Measurements from ENCODE around the gene CSPG5.

The CSPG5 gene

DNA sequence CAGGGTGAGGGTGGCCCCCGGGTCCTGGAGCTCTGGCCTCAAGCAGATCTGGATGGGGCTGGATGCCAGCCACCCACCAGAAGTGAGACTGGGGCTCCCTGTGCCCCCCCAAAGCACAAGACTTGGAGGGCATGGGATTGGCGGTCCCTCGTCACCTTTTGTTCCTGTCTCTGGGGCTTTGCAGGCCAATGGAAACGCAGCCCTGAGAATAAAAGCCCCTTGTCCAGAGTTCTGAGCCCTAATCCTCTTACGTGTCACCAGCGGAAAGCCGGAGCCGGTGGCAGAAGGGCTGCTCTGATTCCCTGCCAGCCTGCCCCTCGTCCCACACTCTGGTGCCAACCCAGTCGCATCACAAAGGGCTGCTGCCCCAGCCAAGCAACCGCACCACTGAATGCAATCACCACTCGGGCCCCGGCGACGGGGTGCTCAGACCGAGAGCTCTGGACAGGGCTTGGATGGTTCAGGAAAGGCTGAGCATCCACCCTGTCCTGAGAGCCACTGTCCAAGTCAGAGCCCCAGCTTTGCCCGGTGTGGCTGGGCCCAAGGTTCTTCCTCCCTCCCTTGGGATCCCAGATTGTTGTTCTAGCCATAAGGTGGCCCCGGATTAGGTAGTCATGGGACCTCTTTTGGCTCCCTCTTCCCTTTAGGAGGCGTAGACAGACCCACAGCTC, 42.3 kb downstream of the CSPG5 start:
- DNase-seq: no peak

DNA sequence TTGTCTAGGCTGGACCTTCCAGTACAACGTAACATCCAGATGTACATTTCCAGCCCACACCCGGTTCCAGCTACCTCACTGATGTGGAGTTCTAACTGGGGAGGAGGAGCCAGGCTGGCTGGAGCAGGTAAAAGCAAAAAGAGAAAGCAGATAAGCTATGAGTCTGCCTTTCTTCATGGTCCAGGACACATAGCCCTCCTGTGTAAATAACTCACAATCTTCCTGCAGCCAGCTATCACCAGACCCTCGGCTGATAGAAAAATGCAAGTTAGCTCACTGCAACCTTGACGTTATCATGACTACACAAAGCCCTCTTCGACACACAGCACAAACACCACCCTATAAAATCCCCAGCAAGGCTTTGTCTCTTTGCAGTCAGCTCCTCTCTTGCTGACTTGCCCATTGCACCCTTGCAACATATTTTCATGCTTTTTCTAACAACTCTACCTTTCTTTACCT, 44.6 kb downstream of the CSPG5 start:
- no peak for DNase-seq

- no peak for DNase-seq
Observed at GRCh38 chr3:47533481-47533880, 45.2 kb downstream of the CSPG5 start.

GRCh38 chr3:47527952-47528725, 50.5 kb downstream of the CSPG5 start:
- DNase-seq: no peak

DNA sequence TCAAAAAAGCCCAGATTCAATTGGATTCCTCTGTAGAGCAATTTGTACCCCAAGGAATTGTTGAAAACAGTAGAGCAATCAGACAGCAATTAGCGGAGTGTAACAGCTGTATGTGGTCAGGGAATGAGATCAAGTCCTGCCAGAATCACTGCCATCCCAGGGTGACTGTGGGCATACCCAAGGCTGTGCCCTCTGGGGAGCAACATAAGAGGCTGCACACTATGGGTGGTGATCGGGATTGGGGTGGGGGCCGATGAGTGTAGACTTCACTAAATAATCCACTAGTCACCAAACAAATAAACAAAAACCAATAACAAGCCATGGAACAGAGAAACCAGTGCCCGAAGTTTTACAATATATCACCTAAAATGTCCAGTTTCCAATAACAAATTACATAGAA, 53.0 kb downstream of the CSPG5 start:
- DNase-seq: no peak

DNA sequence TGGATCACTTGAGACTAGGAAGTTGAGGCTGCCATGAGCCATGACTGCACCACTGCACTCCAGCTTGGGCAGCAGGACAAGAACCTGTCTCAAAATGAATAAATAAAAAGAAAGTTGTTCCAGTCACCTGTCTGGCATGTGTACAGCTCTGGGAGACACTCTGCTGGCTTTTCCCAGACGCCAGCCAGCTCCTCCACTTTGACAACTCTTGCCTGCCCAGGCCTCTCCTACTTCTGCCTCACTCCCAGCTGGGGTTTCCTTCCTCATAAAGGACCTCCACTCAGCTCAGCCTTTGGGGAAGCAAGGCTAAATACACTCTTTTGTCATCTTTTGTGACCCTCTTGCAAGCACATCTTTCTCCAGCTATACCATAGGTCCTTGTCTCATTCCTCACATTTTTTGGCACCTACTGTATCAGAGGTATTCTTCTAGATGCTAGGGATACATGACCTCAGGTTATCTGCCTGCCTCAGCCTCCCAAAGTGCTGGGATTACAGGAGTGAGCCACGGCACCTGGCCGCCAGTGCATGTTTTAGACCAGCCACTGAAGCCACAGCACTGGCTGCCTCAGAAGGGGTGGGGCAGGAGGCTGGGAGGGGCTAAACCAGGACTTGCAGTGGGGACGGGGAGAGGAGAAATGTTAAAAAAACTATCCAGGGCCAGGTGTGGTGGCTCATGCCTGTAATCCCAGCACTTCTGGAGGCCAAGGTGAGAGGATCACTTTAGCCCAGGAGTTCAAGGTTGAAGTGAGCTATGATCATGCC, 55.2 kb downstream of the CSPG5 start:
- DNase-seq: no peak

DNA sequence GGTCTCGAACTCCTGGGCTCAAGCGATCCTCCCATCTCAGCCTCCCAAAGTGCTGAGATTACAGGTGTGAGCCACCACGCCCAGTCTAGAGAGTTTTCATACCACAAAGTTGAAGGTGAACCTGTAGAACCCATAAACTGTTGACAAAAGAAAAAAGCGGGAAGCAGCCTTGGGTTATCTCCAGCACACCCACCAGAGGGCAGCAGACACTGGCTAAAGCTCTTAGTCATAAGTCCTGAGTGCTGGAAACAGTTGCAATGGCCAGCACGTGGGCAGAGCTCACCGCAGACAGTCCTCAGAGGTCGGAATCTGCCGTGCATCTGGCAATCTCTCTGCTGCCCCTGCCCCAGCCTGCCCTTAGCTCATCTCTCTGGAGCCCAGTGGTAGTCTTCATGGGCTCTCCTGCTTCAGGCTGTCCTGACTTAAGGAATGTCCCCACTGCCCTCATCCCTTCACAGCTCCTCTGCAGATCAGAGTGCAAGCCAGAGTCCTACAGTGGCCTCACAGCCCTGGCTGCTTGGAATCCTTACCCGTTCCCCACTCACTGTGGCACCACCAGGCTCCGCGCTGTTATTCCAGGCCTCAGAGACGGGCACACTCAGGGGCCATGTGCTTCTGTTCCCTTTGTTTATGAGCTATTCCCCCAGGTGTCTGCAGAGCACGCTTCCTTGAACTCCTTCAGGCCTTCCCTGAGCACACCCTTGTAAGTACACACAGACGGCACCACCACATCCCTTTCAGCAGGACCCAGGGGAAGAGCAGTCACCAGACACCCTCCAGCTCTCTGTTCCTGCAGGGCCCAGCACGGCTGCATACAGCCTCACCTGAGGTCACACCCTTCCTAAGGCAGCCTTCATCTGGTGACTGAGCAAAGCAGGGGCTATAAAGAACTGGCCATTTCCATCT, 56.3 kb downstream of the CSPG5 start:
- DNase-seq: peak; percentile 74

GRCh38 chr3:47520756-47521155, 57.9 kb downstream of the CSPG5 start:
- DNase-seq: no peak

DNA sequence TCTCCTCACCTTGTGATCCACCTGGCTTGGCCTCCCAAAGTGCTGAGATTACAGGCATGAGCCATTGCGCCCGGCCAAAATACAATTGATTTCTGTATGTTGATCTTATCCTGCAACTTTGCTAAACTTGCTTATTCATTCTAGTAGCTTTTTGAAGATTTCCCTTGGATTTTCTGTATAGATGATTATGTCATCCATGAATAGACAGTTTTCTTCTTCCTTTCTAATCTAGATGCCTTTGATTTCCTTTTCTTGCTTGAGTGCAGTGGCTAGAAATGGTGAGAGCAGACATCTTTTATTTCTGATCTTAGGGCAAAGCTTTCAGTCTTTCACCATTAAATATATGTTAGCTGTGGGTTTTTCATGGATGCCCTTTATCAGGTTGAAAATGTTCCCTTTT, 60.7 kb downstream of the CSPG5 start:
- no peak for DNase-seq

DNA sequence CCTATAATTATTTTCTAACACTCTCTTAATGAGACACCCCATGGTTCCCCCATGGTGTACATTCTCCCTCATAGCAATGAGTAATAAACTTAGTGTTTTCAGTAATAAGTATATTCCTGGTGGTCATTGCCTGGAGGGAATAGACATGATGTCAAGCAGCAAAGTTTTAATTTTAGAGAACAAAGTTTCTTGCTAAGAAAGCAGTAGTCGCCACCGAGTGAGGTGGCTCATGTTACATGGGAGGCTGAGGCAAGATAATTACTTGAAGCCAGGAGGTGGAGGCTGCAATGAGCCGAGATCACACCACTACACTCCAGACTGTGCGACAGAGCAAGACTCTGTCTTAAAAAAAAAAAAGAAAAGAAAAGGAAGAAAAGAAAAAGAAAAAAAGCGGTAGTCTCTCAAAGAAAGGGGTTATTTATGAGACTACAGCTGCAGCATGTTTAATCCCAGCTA, 62.8 kb downstream of the CSPG5 start:
- no peak for DNase-seq

GRCh38 chr3:47515100-47515499, 63.6 kb downstream of the CSPG5 start:
- DNase-seq: no peak

- DNase-seq: peak; percentile 89
Observed at GRCh38 chr3:47513125-47513929, 65.3 kb downstream of the CSPG5 start, which contains the start of gene ELP6. Gene ELP6 (minus strand): TSS chr3:47513712. CDS start chr3:47513590, 122 bp downstream.

GRCh38 chr3:47512416-47513124, 66.1 kb downstream of the CSPG5 start:
- no peak for DNase-seq

Measured in SHP77 treated with DMSO at 0.1 percent for 48 hours (cell line).